WTC11 (cell line): Measurements from ENCODE around the gene UBE2H.

Experiments
- ATF1 ChIP-seq: sonication (generic); formaldehyde crosslinking; IDR thresholded peaks from 2 replicates; pipeline ENCODE4 v1.8.1; 2023; ENCODE audit warnings: mild to moderate bottlenecking, moderate library complexity, missing genetic modification reagents
- CBFB ChIP-seq: sonication (generic); formaldehyde crosslinking; IDR thresholded peaks from 2 replicates; pipeline ENCODE4 v1.8.1; 2022; ENCODE audit warnings: mild to moderate bottlenecking, low read depth, missing genetic modification reagents
- CTCF ChIP-seq: fragments of 200-600 bp; IDR thresholded peaks from 2 replicates; pipeline ENCODE4 v1.8.0; 2022; ENCODE audit warnings: antibody characterized with exemption
- FOXK1 ChIP-seq: sonication (generic); formaldehyde crosslinking; IDR thresholded peaks from 2 replicates; pipeline ENCODE4 v1.8.0; 2022; ENCODE audit warnings: mild to moderate bottlenecking, moderate library complexity, missing genetic modification reagents
- IRF1 ChIP-seq: sonication (generic); formaldehyde crosslinking; IDR thresholded peaks from 2 replicates; pipeline ENCODE4 v1.8.0; 2023; ENCODE audit warnings: missing genetic modification reagents
- JUN ChIP-seq: sonication (generic); formaldehyde crosslinking; IDR thresholded peaks from 2 replicates; pipeline ENCODE4 v1.8.0; 2023; ENCODE audit warnings: mild to moderate bottlenecking, missing genetic modification reagents
- NR1H2 ChIP-seq: sonication (generic); formaldehyde crosslinking; IDR thresholded peaks from 2 replicates; pipeline ENCODE4 v1.9.0; 2021; ENCODE audit warnings: mild to moderate bottlenecking, moderate library complexity, missing genetic modification reagents
- NR2C2 ChIP-seq: sonication (generic); formaldehyde crosslinking; IDR thresholded peaks from 2 replicates; pipeline ENCODE4 v1.8.0; 2022; ENCODE audit warnings: mild to moderate bottlenecking, missing genetic modification reagents
- SMAD3 ChIP-seq: sonication (generic); formaldehyde crosslinking; IDR thresholded peaks from 2 replicates; pipeline ENCODE4 v1.8.0; 2022; ENCODE audit warnings: missing genetic modification reagents, mild to moderate bottlenecking, borderline replicate concordance
- SMAD4 ChIP-seq: sonication (generic); formaldehyde crosslinking; IDR thresholded peaks from 2 replicates; pipeline ENCODE4 v1.8.0; 2022; ENCODE audit warnings: mild to moderate bottlenecking, missing genetic modification reagents
- TEAD1 ChIP-seq: sonication (generic); formaldehyde crosslinking; IDR thresholded peaks from 2 replicates; pipeline ENCODE4 v1.8.0; 2022; ENCODE audit warnings: mild to moderate bottlenecking, missing genetic modification reagents
- TF ChIP-seq, protein P1 (sequence below): sonication (generic); formaldehyde crosslinking; IDR thresholded peaks from 2 replicates; pipeline ENCODE4 v1.8.1; 2022; ENCODE audit warnings: mild to moderate bottlenecking, missing genetic modification reagents, moderate library complexity, borderline replicate concordance

DNA sequence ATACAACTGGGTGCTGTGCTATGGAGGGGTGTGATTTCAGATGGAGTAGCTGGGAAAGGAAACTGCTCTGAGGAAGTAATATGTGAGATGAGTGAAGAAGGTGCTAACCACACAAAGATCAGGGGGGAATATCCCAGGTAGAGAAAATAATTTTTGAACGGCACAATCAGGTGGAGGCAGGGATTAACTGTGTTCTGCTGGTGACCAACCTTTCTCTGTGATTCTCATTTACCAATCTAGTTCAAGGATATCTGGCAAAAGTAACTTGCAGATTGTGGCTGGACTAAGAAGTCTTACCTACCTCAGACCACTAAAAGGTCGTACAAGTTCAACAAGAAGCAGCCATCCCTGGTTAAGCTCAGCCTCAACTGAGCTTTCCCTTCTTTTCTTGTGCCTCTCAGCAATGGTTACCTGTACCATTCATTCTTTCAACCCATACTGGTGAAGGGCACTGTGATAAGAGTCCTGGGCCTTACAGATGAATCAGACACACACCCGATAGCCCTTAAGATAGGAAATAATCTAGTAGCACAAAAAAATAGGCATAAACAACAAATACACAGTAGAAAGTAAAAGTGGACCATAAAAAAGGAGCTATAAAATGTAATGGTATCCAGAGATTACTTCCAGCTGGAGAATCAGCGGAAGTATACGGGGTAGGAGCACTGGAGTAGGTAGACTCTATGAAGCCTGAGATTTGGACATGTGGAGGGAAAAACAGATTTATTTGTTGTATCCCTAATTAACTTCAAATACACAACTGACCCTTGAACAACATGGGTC is 96.6 kb downstream of the UBE2H start:
- TF ChIP-seq CTCF (no peak), SMAD3 (CRISPR knock-in tag) (no peak), IRF1 (CRISPR knock-in tag) (no peak), SMAD4 (CRISPR knock-in tag) (no peak), ATF1 (CRISPR knock-in tag) (no peak), NR1H2 (CRISPR knock-in tag) (no peak), NR2C2 (CRISPR knock-in tag) (no peak), CBFB (CRISPR knock-in tag) (no peak), JUN (no peak), TEAD1 (CRISPR knock-in tag) (no peak), FOXK1 (CRISPR knock-in tag) (no peak)
- TF ChIP-seq, protein P1, sequence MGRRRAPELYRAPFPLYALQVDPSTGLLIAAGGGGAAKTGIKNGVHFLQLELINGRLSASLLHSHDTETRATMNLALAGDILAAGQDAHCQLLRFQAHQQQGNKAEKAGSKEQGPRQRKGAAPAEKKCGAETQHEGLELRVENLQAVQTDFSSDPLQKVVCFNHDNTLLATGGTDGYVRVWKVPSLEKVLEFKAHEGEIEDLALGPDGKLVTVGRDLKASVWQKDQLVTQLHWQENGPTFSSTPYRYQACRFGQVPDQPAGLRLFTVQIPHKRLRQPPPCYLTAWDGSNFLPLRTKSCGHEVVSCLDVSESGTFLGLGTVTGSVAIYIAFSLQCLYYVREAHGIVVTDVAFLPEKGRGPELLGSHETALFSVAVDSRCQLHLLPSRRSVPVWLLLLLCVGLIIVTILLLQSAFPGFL (CRISPR knock-in tag), result no peak
